IPS-20b (cell line): ENCODE results near the gene EFHD1.

Source experiments
- H3K27ac ChIP-seq: one replicate; pipeline ENCODE4 v1.5.1; 2013; ENCODE audit warnings: low read length
- H3K27me3 ChIP-seq: 2 replicates; pipeline ENCODE4 v1.6.1; 2013; ENCODE audit warnings: mild to moderate bottlenecking, low read length, inconsistent platforms; ENCODE audit not compliant: insufficient read depth
- H3K36me3 ChIP-seq: 2 replicates; pipeline ENCODE4 v1.6.1; 2013; ENCODE audit warnings: low read depth, mild to moderate bottlenecking, inconsistent platforms, low read length, moderate library complexity; ENCODE audit not compliant: insufficient read depth
- H3K4me1 ChIP-seq: 2 replicates; pipeline ENCODE4 v1.6.1; 2013; ENCODE audit warnings: mild to moderate bottlenecking, control low read depth, inconsistent platforms, low read length, moderate library complexity; ENCODE audit not compliant: insufficient read depth
- H3K4me3 ChIP-seq: 2 replicates; pipeline ENCODE4 v1.5.1; 2013; ENCODE audit warnings: mild to moderate bottlenecking, low read length, inconsistent platforms
- H3K9ac ChIP-seq: 2 replicates; pipeline ENCODE4 v1.6.1; 2013; ENCODE audit warnings: low read depth, mild to moderate bottlenecking, inconsistent platforms, low read length, moderate library complexity
- H3K9me3 ChIP-seq: 2 replicates; pipeline ENCODE4 v1.6.1; 2013; ENCODE audit warnings: mild to moderate bottlenecking, low read depth, low read length, inconsistent platforms; ENCODE audit not compliant: insufficient read depth

EFHD1 gene

DNA sequence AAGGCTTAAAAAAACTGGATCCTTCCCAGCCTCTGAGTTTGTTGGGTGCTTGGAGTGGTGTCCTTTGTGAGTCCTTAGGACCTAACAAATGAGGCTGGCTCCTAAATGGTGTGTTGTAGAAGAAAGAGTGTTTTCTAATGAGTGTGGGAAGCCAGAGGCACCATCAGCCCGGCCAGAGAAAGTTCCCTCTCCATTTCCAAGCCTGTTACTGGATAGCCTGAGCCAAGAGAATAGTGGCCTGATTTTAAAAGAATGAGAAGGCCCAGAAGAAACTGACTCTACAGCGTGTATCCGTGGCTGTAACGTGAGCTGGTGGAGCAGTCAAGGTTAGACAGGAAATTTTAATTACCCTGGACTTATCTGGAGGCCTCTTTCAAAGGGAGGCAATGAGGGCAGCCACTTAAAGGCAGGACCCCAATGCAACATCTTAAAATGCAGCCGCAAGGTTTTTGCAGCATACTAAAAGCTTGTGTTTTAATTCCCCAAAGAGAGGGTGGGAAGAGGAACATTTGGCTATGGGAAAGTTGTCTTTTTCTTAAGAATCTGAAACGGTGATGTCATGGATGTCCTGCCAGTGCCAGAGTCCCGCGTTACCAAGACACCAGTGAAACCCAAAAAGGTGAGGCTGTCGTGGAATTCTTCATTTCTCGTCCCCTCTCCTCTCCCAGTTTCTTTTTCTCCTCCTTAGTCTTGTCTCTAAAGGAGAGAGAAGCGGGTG lies 4.6 kb downstream of the EFHD1 start:
- Histone ChIP-seq H3K27me3 (peaks cover 61% of the 10 kb centered on the region), H3K4me1 (no peaks in the 10 kb centered on the region), H3K9ac (no peak overlapping the region), H3K27ac (no peak overlapping the region), H3K36me3 (no peaks in the 10 kb centered on the region), H3K4me3 (no peak overlapping the region), H3K9me3 (no peaks in the 10 kb centered on the region)

DNA sequence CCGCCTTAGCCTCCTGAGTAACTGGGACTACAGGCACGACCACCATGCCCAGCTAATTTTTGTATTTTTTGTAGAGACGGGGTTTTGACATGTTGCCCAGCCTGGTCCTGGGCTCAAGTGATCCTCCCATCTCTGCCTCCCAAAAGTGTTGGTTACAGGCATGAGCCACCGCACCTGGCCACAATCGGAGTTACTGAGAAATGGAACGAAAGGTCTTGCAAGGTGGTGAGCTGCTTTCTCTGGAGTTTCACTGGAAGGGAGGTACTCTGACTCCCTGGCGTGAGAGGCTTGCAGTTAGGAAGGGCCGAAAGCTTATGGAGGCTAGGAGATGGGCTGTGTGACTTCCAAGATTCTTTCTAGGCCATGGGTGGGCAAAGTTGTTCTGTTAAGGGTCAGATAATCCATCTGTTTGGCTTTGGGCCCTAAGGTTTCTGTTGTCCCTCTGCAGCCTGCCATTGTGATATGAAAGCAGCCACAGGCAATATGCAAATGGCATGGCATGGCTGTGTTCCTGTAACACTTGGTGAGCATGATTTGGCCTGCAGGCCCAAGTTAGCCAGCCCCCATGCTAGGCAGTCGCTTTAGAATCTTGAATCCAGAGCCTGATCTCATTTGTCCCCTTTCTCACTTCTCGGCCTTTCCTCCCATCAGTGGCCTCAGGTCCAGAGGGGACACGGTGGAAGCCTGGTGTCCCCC lies 7.9 kb downstream of the EFHD1 start:
- Histone ChIP-seq H3K4me1 (no peaks in the 10 kb centered on the region), H3K36me3 (no peaks in the 10 kb centered on the region), H3K27me3 (peaks cover 28% of the 10 kb centered on the region)

DNA sequence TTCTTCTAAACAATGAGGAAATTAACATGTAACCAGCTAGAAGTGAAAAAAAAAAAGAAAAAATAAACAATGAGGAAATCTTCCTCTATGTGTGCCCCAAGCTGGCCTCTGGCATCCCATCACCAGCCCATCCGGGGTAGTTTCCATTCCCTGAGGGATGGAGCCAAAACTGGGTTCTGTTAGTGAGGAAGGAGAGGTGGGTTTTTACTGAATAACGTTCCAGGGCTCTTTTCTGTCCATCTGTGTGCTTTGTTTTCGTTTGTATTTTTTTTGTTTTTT lies 9.7 kb downstream of the EFHD1 start:
- no peaks in the 10 kb centered on the region for H3K36me3 ChIP-seq
- H3K4me1 ChIP-seq = no peaks in the 10 kb centered on the region
- H3K9me3 ChIP-seq = no peaks in the 10 kb centered on the region

More for the DNA sequence above, 7.9 kb downstream of the EFHD1 start:
- Histone ChIP-seq H3K27ac (no peak overlapping the region), H3K4me3 (no peak overlapping the region), H3K9ac (no peak overlapping the region), H3K9me3 (no peaks in the 10 kb centered on the region)

DNA sequence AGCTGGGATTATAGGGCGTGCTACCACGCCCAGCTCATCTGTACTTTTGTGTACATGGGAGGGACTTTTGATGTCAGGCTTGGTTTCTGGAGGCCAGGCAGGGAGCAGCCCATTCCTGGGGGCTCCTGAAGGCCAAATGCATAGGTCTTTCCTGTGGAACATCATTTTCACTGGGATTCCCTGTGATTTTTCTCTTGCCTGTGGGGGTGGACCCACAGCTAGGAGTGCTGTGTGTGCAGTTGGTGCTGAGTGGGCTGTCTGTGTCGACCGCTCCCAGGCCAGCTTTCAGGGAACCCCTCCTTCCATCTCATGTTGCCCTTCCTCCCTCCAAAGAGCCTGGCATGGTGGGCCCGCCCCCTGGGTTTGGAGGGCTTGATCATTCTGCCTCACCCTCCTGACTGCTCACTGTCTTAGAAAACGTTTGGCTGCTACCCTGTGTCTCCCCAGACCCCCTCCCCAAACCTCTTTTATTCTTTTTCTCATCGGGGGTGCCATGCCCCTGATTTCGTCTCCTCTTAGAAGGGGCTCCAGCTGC lies 10.5 kb downstream of the EFHD1 start:
- Histone ChIP-seq H3K4me3 (no peak overlapping the region), H3K36me3 (no peaks in the 10 kb centered on the region), H3K9ac (no peak overlapping the region), H3K9me3 (no peaks in the 10 kb centered on the region), H3K4me1 (no peaks in the 10 kb centered on the region), H3K27ac (no peak overlapping the region), H3K27me3 (peaks cover 3% of the 10 kb centered on the region; the same call in 1 of the 2 replicates)

More for the DNA sequence above, 9.7 kb downstream of the EFHD1 start:
- Histone ChIP-seq H3K9ac (no peak overlapping the region), H3K27ac (no peak overlapping the region), H3K4me3 (no peak overlapping the region), H3K27me3 (peaks cover 11% of the 10 kb centered on the region)

DNA sequence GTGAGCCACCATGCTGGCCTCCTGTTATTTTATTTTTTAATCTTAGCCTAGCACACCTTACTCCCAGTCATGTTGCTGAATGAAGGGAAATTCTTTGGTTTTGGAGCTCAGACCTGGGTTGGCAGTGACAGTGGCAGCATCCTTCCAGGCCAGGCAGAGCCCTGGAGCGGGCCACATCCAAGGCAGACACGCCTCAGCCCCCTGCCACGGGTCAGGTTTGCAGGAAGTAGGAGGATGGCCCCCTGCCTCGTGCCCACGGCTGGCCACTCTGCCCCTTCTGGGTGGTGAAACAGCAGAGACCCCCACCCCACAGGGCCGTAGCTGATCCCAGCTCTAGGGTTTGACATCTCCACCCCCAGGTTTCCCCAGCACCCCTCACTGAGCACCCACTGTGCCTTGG lies 11.7 kb downstream of the EFHD1 start:
- Histone ChIP-seq H3K9me3 (no peaks in the 10 kb centered on the region), H3K27me3 (no peaks in the 10 kb centered on the region)

DNA sequence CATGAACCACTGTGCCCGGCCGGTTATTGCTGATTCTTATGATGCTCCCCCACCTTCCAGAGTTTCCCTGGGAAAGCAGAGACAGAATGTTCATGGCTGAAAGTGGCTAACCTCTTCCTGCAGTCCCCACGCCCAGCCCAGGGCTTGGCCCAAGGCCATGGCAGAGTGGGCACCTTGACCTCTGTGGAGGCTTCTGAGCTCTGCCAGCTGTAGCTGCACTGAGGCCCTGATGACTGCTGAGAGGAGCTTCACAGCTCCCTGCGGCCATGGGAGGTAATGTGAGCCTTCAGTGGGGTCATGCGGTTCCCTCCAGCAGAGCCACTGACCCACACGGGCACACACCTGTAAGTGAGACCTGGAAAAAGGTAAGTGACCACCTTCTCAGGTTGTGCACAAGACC lies 13.3 kb downstream of the EFHD1 start:
- Histone ChIP-seq H3K27me3 (no peaks in the 10 kb centered on the region), H3K4me1 (no peaks in the 10 kb centered on the region), H3K27ac (no peak overlapping the region), H3K9ac (no peak overlapping the region), H3K4me3 (no peak overlapping the region), H3K9me3 (no peaks in the 10 kb centered on the region), H3K36me3 (no peaks in the 10 kb centered on the region)

More for the DNA sequence above, 11.7 kb downstream of the EFHD1 start:
- no peaks in the 10 kb centered on the region for H3K4me1 ChIP-seq
- no peak overlapping the region for H3K27ac ChIP-seq
- H3K9ac ChIP-seq = no peak overlapping the region
- H3K36me3 ChIP-seq = no peaks in the 10 kb centered on the region
- no peak overlapping the region for H3K4me3 ChIP-seq

DNA sequence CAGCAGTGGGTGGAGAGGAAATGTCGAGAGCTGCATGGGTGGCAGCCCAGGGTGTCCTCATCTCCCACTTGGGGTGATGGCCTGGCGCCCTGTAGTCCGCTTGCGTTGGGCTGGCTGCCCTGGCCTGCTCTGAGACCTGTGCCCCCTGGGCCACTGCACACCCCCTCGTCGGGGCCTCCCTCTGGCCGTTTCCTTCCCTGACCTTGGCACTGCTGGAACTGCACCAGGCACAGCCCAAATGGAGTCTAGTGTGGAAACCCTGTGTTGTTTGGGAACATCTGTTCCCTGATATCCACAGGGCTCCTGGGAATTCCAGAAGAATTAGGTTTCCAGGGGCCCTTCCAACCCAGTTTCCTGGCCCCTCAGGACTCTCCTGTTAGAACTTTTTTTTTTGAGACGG lies 13.9 kb downstream of the EFHD1 start:
- Histone ChIP-seq H3K9me3 (no peaks in the 10 kb centered on the region), H3K27me3 (no peaks in the 10 kb centered on the region), H3K4me3 (no peak overlapping the region), H3K27ac (no peak overlapping the region), H3K4me1 (no peaks in the 10 kb centered on the region), H3K9ac (no peak overlapping the region), H3K36me3 (no peaks in the 10 kb centered on the region)

DNA sequence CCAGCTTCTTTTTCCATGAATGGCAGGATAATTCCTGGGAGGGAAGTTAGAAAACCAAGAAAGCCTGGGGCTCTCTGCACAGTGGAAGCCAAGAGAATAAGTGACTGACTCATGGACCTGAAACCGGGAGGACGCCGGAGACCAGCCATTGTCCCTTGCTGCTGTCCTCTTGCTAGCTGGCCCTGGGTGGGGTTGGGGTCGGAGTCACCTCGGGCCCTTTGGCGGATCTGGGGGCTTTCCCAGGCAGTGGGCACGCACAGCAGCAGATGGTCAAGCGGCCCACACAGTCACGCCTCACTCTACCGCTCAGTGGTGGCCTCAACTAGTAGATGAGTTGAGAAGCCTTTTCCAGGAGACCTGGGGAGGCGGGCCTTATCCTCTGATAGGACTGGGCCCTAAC lies 15.6 kb downstream of the EFHD1 start:
- H3K4me3 ChIP-seq = no peak overlapping the region
- no peak overlapping the region for H3K9ac ChIP-seq
- H3K27me3 ChIP-seq = no peaks in the 10 kb centered on the region
- H3K4me1 ChIP-seq = no peaks in the 10 kb centered on the region
- no peak overlapping the region for H3K27ac ChIP-seq
- no peaks in the 10 kb centered on the region for H3K36me3 ChIP-seq
- H3K9me3 ChIP-seq = no peaks in the 10 kb centered on the region

DNA sequence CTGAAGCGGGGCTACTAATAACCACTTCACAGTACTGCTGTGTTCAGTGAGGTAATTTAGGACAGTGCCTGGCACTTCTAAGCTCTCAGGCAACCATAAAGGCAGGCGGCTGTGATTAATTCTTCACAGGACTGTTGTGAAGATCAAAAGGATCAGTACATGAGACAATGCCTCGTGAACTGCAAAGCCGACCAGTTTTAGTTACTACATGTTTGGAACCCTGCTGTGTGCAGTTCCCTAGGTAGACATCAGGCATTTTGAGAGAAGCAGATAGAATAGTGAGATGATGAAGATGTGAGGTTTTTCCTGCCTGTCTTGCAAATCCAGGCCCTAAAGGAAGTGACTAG lies 19.1 kb downstream of the EFHD1 start:
- Histone ChIP-seq H3K36me3 (no peaks in the 10 kb centered on the region), H3K27ac (no peak overlapping the region), H3K4me3 (no peak overlapping the region), H3K9me3 (no peaks in the 10 kb centered on the region), H3K27me3 (no peaks in the 10 kb centered on the region), H3K4me1 (no peaks in the 10 kb centered on the region), H3K9ac (no peak overlapping the region)

DNA sequence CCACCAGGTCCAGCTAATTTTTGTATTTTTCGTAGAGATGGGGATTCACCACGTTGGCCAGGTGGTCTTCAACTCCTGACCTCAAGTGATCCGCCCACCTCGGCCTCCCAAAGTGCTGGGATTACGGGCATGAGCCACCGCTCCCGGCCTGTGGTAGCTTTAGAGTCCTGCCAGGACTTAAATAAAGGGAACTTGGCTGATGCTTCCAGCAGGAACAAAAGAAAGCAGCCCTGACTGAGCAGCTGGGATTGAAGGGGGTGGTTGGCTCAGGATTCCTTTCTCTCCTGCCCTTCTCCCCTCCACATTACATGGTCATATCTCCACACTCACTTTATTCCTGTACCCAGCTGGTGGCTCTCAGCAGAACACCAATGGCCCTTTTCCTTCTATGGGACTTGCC lies 20.0 kb downstream of the EFHD1 start:
- no peak overlapping the region for H3K27ac ChIP-seq
- no peaks in the 10 kb centered on the region for H3K36me3 ChIP-seq
- no peaks in the 10 kb centered on the region for H3K27me3 ChIP-seq
- no peaks in the 10 kb centered on the region for H3K4me1 ChIP-seq
- H3K4me3 ChIP-seq = no peak overlapping the region
- no peak overlapping the region for H3K9ac ChIP-seq
- H3K9me3 ChIP-seq = no peaks in the 10 kb centered on the region

DNA sequence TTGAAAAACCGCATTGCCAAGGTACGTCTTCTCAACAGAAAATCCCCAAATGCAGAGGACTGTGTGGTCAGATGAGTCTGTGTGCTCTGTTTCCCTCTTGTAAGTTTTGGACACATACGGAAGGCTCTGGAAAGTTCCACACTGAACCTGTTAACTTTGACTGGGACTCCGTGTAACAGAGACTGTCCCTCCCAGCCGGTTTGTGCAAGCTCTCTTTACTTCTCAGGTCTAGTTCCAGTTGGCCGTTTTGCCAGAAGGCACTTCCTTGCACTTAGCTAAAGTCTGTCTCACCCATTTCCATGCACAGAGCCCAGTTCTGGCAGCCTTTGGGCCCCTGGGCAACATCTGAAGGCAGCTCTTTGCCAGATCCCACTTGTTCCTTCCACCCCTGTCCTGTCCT lies 22.0 kb downstream of the EFHD1 start:
- Histone ChIP-seq H3K36me3 (no peaks in the 10 kb centered on the region), H3K27ac (no peak overlapping the region), H3K27me3 (no peaks in the 10 kb centered on the region)

DNA sequence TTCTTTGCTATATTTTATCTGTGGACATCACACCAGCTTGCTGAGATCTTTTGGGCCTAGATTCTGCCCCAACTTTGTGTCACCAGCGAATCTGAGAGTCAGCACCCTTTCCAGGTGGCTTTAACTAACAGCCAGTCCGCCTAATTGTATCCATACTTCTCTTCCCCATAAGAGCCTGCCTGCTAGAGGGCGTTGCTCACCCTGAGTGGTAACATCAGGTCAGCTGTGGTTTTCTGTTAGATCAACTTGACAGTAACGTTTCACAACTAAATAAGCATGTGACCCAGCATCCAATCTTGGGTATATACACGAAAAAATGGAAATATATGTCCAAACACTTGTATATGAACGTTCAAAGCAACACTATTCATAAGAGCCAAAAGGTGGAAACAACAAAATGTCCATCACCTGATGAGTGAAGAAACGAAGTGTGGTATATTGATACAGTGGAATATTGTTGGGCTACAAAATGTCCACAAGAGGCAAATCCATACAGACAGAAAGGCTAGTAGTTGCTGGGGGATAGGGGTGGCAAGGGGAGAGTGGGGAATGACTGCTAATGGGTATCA lies 24.9 kb downstream of the EFHD1 start:
- H3K27me3 ChIP-seq = no peaks in the 10 kb centered on the region
- no peaks in the 10 kb centered on the region for H3K36me3 ChIP-seq
- H3K9me3 ChIP-seq = no peaks in the 10 kb centered on the region
- no peak overlapping the region for H3K27ac ChIP-seq
- H3K4me1 ChIP-seq = no peaks in the 10 kb centered on the region
- no peak overlapping the region for H3K4me3 ChIP-seq
- H3K9ac ChIP-seq = no peak overlapping the region

More for the DNA sequence above, 22.0 kb downstream of the EFHD1 start:
- H3K9ac ChIP-seq = no peak overlapping the region
- H3K4me3 ChIP-seq = no peak overlapping the region
- no peaks in the 10 kb centered on the region for H3K9me3 ChIP-seq
- H3K4me1 ChIP-seq = no peaks in the 10 kb centered on the region
